ENCODE data around the gene ANOS1.
A peak's percentile ranks its signal among the peaks of the same experiment; 100 is the strongest.

DNA sequence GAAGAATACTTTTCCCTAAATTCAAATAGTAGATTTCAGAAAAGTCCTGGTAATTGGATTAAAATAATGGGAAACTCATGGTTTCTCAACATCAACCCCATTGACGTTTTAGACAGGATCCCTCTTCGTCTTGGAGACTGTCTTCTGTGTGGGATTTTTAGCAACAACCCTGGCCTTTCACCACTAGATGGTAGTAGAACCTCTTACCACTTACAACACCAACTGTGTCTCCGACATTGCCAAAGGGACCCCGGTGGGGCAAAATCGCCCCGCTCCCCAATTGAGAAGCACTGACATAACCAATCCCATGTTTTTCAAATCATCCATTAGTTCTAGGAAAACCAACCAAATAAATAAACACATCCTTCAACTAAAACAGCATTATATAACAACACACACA is 16.9 kb upstream of the ANOS1 start:
- TF ChIP-seq EZH2 (IDR thresholded peaks at IDR 0.05; ENCODE audit: low read depth), result no peak
- TF ChIP-seq, protein P1, sequence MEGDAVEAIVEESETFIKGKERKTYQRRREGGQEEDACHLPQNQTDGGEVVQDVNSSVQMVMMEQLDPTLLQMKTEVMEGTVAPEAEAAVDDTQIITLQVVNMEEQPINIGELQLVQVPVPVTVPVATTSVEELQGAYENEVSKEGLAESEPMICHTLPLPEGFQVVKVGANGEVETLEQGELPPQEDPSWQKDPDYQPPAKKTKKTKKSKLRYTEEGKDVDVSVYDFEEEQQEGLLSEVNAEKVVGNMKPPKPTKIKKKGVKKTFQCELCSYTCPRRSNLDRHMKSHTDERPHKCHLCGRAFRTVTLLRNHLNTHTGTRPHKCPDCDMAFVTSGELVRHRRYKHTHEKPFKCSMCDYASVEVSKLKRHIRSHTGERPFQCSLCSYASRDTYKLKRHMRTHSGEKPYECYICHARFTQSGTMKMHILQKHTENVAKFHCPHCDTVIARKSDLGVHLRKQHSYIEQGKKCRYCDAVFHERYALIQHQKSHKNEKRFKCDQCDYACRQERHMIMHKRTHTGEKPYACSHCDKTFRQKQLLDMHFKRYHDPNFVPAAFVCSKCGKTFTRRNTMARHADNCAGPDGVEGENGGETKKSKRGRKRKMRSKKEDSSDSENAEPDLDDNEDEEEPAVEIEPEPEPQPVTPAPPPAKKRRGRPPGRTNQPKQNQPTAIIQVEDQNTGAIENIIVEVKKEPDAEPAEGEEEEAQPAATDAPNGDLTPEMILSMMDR (conservative IDR thresholded peaks at IDR 0.05), result peak; percentile 70

All from PC-9 (cell line).